ENCODE results near the gene SLC35G6.

The SLC35G6 gene

DNA sequence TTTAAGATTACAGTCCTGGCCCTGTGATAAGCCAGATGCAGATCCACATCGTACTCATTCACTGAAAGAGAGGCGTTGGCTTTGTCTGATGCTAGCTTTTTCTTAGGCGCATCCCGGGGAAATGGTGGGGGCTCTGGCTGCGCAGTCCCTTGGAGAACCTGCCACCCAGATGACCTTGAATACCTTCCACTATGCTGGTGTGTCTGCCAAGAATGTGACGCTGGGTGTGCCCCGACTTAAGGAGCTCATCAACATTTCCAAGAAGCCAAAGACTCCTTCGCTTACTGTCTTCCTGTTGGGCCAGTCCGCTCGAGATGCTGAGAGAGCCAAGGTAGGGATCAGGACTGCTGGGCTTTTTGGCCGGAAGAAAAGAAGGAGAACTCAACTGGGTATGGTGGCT, 26.9 kb downstream of the SLC35G6 start:
- no peak for DNase-seq

DNA sequence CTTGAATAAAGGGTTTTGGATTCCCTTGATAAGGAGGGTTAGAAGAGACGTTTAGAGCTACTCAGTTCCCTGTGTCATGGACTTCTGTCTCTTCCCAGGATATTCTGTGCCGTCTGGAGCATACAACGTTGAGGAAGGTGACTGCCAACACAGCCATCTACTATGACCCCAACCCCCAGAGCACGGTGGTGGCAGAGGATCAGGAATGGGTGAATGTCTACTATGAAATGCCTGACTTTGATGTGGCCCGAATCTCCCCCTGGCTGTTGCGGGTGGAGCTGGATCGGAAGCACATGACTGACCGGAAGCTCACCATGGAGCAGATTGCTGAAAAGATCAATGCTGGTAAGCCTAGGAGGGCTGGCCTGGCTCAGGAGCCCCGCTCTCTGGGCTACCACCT, 27.6 kb downstream of the SLC35G6 start:
- DNase-seq = no peak

- DNase-seq = no peak
These were observed 28.7 kb downstream of the SLC35G6 start for GRCh38 chr17:7509937-7510336.

- DNase-seq = no peak
These were observed 29.9 kb downstream of the SLC35G6 start for GRCh38 chr17:7511108-7511507.

DNA sequence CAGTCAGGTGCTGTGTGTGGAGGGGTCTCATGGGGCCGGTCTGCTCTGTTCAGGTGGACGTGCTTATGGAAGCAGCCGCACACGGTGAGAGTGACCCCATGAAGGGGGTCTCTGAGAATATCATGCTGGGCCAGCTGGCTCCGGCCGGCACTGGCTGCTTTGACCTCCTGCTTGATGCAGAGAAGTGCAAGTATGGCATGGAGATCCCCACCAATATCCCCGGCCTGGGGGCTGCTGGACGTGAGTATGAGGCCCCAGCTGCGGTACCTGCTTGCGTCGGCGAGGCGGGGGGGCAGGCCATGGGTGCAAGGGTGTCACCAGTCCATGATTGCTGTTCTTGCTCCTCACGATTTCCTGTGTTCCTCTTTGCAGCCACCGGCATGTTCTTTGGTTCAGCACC, 30.9 kb downstream of the SLC35G6 start:
- DNase-seq = no peak

DNA sequence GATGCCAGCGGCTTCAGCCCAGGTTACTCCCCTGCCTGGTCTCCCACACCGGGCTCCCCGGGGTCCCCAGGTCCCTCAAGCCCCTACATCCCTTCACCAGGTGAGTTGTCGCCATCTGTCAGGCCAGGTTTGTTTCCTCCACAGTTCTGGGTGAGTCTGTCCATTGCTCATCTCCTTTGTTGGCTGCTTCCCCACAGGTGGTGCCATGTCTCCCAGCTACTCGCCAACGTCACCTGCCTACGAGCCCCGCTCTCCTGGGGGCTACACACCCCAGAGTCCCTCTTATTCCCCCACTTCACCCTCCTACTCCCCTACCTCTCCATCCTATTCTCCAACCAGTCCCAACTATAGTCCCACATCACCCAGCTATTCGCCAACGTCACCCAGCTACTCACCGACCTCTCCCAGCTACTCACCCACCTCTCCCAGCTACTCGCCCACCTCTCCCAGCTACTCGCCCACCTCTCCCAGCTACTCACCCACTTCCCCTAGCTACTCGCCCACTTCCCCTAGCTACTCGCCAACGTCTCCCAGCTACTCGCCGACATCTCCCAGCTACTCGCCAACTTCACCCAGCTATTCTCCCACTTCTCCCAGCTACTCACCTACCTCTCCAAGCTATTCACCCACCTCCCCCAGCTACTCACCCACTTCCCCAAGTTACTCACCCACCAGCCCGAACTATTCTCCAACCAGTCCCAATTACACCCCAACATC, 31.7 kb downstream of the SLC35G6 start:
- DNase-seq = no peak

DNA sequence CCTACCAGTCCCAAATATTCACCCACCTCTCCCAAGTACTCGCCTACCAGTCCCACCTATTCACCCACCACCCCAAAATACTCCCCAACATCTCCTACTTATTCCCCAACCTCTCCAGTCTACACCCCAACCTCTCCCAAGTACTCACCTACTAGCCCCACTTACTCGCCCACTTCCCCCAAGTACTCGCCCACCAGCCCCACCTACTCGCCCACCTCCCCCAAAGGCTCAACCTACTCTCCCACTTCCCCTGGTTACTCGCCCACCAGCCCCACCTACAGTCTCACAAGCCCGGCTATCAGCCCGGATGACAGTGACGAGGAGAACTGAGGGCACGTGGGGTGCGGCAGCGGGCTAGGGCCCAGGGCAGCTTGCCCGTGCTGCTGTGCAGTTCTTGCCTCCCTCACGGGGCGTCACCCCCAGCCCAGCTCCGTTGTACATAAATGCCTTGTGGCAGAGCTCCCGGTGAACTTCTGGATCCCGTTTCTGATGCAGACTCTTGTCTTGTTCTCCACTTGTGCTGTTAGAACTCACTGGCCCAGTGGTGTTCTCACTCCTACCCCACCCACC, 32.7 kb downstream of the SLC35G6 start:
- no peak for DNase-seq

DNA sequence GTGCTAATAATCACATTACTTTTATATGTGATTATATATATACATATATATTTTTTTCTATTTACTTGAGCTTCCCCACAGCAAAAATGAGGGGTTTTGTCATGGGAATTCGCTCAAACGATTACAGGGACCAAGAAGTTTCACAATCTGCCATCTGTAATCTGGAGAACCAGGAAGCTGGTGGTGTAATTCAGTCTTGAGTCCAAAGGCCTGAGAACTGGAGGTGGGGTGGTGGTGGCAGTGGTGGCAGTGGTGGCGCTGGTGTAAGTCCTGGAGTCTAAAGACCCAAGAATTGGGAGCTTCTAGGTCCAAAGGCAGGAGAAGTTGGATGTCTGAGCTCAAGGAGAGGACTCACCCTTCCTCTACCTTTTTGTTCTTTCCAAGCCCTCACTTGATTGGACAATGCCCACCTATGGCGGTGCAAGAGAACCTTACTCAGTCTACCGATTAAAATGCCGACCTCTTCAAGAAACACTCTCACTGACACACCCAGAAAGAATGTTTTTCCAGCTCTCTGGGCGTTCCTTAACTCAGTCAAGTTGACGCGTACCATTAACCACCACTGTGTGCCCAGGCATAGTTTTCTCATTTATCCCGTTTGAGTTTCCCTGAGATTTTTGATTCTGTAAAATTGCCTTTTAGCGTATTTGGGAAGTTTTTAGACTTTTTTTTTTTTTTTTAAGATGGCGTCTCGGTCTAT, 34.8 kb downstream of the SLC35G6 start:
- no peak for DNase-seq

- DNase-seq = peak; percentile 48
These were observed 41.8 kb downstream of the SLC35G6 start for GRCh38 chr17:7523033-7523432.

DNA sequence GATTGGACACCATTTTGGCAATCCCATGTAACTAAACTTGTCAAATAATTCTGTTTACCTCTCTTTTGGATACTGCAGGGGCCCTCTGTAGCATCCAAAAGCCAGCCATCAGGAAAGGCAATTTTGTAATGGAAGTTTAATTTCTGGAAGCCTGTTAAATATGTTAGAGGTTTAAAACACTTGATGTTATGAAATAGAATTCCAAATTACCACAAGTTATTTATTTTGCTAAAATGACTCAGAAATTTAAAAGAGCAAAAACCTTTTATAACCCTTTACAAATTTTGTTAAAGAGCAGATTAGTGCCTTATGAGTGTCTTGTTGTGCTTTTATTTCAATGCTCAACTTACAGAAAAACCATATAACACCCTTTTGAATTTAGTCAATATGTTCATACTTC, 47.6 kb downstream of the SLC35G6 start:
- no peak for DNase-seq

DNA sequence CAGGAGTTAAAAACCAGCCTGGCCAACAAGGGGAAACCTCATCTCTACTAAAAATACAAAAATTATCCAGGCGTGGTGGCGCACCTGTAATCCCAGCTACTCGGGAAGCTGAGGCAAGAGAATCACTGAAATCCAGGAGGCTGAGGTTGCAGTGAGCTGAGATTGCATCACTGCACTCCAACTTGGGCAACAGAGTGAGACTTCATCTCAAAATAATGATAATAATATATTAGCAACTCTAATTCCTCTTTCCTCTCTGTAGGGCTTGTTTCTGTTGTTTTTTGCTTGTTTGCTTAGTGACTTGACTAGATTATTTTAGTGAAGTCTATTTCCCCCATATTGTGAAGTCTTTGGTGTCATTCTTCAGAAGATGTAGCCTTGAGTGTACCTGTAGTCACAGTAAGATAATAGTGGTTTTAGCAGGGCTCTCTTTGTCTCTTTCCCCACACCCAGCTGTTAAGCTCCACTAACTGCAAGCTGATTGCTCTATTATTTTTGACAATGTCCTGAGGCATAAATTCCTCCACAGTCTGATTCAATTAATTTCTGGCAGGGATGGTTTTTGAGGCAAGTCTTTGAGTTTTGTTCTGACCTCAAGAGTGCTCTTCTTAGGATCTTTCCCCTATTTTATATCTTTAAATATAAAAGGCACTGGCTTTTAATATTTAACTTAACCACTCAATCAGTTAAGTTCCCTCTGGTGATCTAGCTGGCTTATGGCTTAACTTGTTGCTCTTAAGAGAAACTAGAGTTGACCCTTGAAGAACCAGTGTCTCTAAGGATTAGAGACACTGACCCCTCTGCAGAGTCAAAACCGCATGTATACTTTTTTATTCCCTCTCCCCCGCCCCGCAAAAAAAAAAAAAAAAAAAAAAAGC, 49.0 kb downstream of the SLC35G6 start:
- no peak for DNase-seq

Data from activated CD4-positive, alpha-beta T cell treated with anti-CD3 and anti-CD28 coated beads, Interleukin-2, amount 50 U/mL, for 16 hours (primary cell).